Astrocyte of the cerebellum (primary cell): Measurements from ENCODE around the gene DNA2.

Experiments
- DNase-seq: peaks from one replicate; pipeline ENCODE4 v3.0.0-alpha.2; 2011; ENCODE audit warnings: low read depth
- H3K4me3 ChIP-seq: 2 replicates; pipeline ENCODE4 v1.5.1; 2011; ENCODE audit warnings: mild to moderate bottlenecking, low read depth, low read length, moderate library complexity
- CTCF ChIP-seq: IDR thresholded peaks from 2 replicates; pipeline ENCODE4 v1.5.1; 2012; ENCODE audit warnings: low read length, low read depth, moderate library complexity, mild to moderate bottlenecking; ENCODE audit errors: missing control alignments
- in situ Hi-C: cut with HindIII; loops from 2 replicates; pipeline ENCODE4 v1.10.0; 2017; ENCODE audit warnings: low sequenced_read_pairs

DNA2 gene

DNA sequence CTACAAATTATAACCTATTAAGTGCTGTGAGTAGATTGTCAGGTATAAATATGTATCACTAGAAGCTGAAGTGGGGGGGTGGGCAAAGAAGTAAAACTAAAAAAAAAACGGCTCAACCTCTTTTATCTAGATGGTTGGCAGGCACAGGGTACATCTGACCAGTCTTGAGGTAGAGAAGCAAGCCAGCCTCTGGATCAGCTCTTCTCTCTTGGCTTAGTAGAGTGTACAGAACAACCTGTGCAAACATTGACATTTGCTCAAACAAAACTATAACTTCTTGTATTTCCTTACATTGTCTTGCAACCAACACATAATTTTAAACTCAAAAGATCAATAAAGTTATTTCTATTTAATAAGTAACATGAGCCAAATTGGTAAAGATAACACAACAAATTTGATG is 25.6 kb downstream of the DNA2 start:
- no peak for DNase-seq
- no peak for TF ChIP-seq CTCF
- no peak overlapping the region for H3K4me3 ChIP-seq
- in situ Hi-C loops, result no loop called here

GRCh38 chr10:68442971-68443370 is 28.8 kb downstream of the DNA2 start:
- no peak overlapping the region for H3K4me3 ChIP-seq
- TF ChIP-seq CTCF, result no peak
- in situ Hi-C loops, result no loop called here
- DNase-seq, result no peak

DNA sequence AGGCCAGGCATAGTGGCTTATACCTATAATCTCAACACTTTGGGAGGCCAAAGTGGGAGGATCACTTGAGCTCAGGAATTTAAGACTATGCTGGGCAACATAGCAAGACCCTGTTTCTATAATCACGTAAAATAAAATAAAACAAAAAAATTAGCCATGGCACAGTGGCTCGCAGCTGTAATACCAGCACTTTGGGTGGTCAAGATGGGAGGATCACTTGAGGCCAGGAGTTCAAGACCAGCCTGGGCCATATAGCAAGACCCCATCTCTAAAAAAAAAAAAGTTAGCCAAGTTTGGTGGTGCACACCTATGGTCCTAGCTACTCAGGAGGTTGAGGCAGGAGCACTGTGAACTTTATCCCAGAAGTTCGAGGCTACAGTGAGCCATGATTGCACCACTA is 30.9 kb downstream of the DNA2 start:
- DNase-seq, result no peak
- no peak overlapping the region for H3K4me3 ChIP-seq
- in situ Hi-C loops, result no loop called here
- TF ChIP-seq CTCF, result no peak

- DNase-seq, result no peak
- in situ Hi-C loops, result no loop called here
- TF ChIP-seq CTCF, result no peak
- no peak overlapping the region for H3K4me3 ChIP-seq
Measured at GRCh38 chr10:68435803-68436202, 36.0 kb downstream of the DNA2 start.

DNA sequence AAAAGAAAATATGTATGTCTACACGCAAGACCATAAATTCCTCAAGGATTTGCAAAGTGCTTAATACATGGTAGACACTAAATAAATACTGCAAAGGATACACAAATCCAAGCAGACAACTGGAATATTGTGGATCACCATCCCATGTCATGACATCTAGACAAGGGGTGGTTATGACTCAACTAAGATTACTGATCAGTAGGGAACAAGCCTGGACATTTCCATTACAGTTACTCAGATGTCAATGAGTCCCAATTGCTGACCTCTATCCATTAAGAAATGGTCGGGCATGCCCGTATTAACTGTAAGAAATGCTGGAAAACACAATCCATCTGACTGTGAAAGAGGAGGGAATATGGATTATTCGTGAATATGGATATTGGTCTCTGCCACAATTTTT is 37.1 kb downstream of the DNA2 start:
- in situ Hi-C loops, result no loop called here
- H3K4me3 ChIP-seq, result no peak overlapping the region
- TF ChIP-seq CTCF, result no peak
- DNase-seq, result no peak

DNA sequence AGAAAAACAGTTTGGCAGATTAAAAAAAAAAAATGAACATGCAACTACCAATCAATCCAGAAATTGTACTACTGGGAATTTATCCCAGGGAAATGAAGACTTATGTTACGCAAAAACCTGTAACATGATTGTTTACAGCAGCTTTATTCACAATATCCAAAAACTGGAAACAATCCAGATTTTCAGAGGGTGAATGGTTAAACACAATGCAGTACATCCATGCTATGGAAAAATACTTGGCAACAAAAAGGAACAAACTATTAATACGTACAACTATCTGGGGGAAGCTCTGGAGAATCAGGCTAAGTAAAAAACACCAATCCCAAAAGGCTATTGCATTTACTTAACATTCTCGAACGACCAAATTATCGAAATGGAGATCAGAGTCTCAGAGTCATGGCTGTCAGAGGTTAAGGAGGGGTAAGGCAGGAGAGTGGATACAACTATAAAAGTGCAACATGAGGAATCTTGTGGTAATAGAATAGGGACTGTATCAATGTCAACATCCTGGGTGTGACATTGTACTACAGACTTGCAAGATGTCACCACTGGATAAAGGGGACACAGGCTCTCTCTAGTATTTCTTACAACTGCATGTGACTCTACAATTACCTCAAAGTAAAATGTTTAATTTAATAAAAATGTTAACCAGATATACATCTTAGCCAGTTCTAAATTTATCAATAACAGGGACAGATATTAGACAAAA is 43.2 kb downstream of the DNA2 start:
- in situ Hi-C loops, result no loop called here
- no peak overlapping the region for H3K4me3 ChIP-seq
- no peak for DNase-seq
- no peak for TF ChIP-seq CTCF
